GM21367 (cell line): ENCODE data around the gene TRAPPC13.
"Not testable (repeated sequence)": the region's sequence is repeated elsewhere in the genome, so short reads cannot be mapped to it uniquely, and the experiment has no call there.

Experiments
- ATAC-seq: cut with Tn5 transposase; IDR thresholded peaks from one replicate; pipeline ENCODE4 v1.9.1; 2021; ENCODE audit not compliant: unreplicated experiment

The TRAPPC13 gene

DNA sequence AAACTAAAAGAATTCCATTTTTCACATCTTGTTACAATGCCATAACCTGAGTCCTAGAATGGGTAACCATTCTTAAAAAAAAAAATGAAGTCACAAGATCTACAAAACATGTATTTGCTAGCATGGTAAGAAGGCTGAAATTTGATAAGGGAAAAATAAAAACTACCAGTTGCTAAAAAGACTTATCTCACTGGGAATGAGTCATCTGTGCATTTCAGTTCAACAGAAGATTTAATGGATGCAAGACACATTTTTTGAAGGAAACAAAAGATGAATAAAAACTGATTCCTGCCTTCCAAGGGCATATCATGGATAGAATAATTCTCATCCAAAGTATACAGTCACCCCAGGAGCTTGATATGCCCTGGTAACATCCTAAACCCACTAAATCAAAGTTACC is 49.9 kb downstream of the TRAPPC13 start:
- ATAC-seq = no peak

DNA sequence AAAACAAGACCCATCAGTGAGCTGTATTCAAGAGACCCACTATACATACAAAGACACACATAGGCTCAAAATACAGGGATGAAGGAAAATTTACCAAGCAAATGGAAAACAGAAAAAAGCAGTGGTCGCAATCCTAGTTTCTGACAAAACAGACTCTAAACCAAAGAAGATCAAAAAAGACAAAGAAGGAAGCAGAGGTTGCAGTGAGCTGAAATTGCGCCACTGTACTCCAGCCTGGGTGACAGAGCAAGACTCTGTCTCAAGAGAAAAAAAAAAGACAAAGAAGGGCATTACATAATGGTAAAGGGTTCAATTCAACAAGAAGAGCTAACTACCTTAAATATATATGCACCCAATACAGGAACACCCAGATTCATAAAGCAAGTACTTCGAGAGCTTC is 51.2 kb downstream of the TRAPPC13 start:
- ATAC-seq = not testable (repeated sequence)

DNA sequence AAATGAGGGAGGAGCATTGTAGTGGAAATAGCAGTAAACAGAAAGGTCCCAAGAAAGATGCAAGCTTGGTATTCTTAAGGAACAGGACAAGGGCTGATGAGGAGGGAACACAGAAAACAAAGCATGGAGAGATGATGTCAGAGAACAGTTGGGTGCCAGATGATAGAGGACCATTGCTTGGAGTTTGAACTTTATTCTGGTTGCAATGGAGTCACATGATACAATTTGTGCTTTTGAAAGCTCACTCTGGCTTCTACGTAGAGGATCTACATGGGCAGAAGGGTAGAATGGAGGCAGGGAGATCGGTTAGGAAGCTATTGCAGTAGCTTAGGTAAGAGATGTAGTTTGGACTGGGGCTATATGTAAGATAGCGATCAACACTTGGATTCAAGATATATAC is 57.3 kb downstream of the TRAPPC13 start:
- no peak for ATAC-seq

DNA sequence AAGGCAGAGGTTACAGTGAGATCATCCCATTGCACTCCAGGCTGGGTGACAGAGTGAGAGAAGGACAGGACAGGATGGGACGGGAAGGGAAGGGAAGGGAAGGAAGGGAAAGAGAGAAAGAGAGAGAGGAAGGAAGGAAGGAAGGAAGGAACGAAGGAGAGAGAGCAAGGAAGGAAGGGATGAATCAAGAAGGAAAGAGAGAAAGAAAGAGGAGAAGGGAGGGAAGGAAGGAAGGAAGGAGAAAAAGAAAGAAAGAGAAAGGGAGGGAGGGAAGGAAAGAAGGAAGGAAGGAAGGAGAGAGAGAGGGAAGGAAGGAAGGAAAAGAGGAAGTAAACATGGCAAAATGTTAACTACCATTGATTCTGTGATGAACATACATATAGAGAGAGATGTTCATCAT is 68.3 kb downstream of the TRAPPC13 start:
- ATAC-seq = no peak

DNA sequence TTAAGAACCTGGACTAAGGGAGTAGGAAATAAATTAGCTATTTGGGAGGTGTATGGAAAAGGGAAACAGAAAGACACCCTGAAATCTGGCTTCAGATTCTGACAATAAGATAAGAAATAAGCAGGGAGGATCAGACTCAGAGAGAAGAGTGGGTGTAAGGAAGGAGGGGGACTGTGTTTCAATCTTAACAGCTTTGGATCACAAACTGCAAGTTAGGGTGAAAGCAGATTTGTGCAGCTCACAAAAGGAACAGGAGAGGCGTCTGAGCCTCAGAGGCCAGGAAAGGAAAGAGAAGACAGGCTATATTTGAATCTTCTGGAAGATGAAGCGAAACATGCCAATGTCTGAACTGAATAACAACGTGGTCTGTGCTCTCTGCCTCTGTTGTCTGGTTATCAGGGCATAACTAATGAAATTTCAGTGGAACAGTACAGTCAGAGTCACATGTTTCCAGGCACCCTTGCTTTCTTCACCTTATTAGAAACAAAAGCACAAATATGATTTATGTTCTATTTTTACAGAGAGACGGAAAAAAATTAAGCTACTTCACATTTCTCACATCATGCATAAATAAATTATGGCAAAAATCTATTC is 70.4 kb downstream of the TRAPPC13 start:
- ATAC-seq = no peak

DNA sequence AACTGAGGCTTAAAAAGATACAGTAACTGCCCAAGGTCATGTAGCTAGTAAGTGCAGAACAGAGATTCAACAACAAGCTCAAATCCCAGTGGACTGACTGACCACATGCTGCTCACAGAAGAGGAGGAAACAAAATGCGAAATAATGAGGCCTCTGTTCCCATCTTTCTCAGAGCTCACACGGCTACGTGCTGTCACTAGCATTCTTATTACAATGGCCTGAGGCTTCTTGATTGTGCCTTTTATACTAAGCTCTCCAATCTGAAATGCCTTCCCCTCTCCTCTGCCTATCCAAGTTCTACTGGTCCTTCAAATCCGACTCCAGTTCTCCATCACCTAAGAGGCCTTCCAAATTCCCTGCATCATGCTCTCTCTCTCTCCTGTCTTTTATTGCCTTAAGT is 71.1 kb downstream of the TRAPPC13 start:
- no peak for ATAC-seq

DNA sequence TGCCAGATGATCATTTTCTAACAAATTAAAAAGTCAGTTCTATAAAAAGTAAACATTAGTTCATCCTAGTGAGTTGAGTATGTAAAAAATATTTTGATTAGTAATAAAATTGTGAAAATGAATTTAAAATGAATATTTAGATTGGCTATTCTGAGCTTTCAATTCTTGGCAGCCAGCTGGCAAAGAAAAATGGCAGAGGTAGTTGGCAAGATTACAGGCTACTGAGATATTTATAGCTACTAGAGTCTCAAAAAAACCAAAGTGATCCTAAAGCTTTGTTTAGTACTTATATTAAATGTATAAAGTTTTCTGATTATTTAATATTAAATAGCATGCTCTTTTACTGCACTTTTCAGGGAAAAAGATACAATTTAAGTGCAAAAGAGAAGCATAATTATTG is 72.1 kb downstream of the TRAPPC13 start:
- ATAC-seq = no peak

DNA sequence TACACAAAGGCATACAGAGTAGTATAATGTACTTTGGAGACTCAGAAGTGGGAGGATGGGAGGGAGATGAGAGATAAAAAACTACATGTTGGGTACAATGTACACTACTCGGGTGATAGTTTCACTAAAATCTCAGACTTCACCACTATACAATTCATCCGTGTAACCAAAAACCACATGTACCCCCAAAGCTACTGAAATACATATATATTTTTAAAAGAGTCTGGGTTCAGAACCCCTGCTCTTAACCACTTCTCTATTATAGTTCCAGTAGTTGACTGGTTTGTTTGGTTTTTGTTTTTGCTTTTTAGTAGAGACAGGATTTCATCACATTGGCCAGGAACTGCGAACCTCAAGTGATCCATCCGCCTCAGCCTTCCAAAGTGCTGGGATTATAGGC is 74.5 kb downstream of the TRAPPC13 start:
- no peak for ATAC-seq

DNA sequence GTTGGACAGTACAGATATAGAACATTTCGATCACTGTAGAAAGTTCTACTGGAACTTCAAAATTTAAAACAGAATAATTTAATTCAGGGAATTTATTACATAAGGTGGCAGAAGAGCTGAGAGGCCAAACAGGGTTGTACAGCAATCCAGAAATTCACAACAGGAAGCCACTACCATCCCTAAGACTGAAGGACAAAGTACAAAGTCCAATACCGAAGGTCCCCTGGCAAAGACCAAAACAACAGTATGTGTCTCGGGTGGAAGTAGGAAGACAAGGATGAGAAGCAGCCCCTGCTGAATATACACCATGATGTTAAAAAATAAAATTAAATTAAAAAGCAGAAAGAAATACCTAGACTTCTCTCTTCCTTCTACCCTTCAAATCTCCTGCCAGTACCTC is 77.2 kb downstream of the TRAPPC13 start:
- no peak for ATAC-seq

DNA sequence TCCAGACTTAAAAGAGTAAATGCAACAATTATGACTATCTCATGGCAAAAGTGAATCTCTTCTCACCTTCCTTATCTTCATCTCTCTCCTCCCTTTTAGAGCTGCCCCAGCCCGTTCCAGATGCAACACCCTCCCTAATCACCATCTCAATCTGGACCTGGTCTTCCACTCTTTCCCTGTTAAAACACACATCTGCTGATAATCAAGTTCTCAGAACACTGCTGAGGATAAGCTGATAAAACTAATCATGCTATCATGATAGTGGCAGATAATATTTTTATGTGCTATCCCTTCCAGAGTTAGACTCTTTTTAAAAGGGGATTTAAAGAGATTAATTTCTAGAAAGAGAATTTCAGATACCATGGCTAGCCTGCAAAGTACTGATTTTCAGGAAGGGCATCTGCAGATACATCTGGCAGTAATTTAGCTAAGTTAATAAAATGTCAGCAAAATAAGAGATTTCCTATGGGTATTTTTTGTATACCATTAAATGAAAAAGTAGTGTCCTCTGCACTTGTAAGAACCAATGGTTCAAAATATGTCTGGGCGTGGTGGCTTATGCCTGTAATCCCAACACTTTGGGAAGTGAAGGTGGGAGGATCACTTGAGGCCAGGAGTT is 79.9 kb downstream of the TRAPPC13 start:
- ATAC-seq = no peak

DNA sequence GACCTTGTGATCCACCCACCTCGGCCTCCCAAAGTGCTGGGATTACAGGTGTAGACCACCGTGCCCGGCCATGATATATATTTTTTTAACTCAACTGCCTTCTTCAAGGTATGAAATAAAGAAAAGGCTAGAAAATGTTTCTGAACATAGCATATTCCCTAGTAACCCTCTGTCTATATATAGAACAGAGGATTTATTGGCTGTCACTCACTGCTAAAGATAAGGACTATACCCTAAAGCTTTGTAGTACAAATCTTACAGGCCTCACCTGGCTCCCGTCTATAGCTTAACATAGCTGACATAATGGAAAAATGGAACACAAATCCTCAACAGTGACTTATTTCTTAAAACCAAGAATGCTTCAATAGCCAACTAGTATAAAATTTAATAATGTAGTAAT is 82.8 kb downstream of the TRAPPC13 start:
- ATAC-seq = no peak

DNA sequence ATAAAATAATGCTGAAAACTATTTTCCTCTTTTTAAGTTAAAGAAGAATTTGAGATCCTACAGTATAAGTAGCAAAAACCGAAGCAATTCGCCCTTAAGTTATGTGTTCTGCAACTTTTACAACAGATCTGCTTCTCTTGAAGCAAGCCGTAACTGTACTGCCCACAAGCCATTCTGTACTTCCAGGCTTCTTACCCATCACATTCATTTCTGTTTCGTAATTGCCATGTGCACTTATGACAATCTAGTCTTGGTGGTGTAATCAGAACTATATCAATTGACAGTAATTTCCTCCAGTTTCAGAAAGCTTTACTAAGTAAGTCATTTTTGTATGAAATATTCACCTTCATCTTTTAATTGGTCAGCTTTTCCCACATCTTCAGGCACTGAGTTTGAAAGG is 83.3 kb downstream of the TRAPPC13 start:
- ATAC-seq = no peak
